ENCODE measurements around the gene VAV2.

The VAV2 gene

DNA sequence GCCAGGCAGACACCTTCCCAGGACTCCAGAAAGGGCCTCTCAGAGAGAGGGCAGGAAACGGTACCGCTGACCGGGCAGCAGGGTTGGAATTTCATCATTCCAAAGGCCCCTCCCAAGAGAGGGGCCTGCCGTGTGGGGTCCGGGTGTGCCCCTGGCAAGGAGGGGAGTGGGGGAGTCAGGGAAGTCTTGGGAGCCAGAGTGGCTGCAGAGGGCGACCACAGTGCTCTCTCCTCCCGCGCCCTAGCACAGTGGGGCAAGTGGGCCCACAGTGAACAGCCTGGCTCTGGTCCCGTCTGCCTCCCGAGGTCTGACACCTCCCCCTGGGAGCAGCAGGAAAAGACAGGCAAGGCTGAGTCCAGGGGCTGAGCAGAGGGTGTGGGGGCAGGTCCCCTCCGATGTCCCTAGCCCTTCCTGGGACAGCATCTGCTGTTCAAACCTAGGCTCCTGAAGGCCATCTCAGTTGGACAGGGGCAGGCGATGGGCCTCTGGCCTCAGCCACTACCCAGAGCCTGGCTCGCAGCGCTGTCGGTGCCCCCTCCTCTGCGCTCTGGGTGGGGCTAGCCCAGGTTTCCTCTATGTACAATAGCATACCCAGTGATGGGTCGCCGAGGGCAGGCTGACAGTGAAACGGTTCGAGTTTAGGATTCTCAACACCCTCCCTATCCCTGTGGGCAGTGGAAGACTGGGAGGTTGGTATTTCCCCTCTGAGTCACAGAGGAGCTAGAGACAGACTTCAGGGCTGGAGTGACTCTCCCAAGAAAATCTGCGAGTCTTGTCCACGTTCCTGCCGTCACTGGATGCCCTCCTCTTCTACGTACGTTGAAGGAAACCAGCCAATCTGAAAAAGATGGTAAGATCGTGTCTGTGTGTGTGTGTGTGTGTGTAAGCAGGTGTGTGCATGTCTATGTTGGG, 228.6 kb downstream of the VAV2 start:
- no peak overlapping the region for H2AFZ ChIP-seq
- no peak overlapping the region for H3K4me3 ChIP-seq (ENCODE audit: low read depth, low read length)
- no peaks in the 10 kb centered on the region for H3K36me3 ChIP-seq (ENCODE audit: control insufficient read depth, insufficient read depth, low read length)
- H3K27ac ChIP-seq: no peak overlapping the region
- no peak for TF ChIP-seq CTCF (IDR thresholded peaks at IDR 0.05)
- H3K79me2 ChIP-seq: no peaks in the 10 kb centered on the region
- no peaks in the 10 kb centered on the region for H3K4me1 ChIP-seq
- H3K9me3 ChIP-seq (ENCODE audit: control insufficient read depth, low read length): no peaks in the 10 kb centered on the region
- H3K27me3 ChIP-seq (ENCODE audit: control insufficient read depth, insufficient read depth, low read length): no peaks in the 10 kb centered on the region
- H3K4me2 ChIP-seq (ENCODE audit: low read length): no peak overlapping the region
- no peak overlapping the region for H3K9ac ChIP-seq

DNA sequence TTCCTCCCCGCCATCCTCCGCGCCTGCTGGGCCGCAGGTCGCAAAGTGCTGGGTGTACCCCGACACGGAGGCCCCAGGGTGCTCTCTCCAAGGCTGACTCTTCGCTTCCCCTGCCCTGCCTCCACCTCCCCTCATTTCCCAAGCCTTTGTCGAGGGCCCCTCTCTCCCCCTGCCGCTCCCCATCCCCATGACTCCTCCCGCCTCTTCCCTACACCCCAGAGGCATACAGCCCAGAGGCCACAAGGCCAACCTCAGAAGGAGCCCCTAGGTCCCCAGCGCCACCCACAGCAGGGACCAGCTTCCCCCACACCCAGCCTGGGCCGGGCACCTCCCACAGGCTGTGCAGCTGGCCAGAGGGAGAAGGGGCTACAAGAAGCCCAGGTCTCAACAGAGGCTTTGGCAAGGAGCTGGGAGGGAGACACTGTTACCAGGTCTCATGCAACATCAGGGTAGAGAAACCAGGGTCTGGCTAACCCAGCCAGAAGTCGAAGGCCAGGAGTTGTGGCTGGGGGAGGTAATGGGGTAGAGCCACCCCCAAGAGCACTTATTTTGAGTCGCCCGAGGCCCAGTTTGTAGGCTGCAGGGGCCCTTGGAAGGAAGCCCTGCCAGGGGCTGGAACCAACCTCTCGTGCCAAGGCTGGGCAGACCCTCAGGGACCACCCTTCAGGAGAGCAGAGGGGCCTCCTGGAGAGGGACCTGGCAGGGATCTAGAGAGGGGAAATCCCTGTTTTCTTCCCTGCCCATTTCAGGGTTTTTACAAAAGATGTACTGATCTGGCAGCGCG, 229.4 kb downstream of the VAV2 start:
- Histone ChIP-seq H3K4me3 (ENCODE audit: low read depth, low read length) (no peak overlapping the region), H3K9me3 (ENCODE audit: control insufficient read depth, low read length) (no peaks in the 10 kb centered on the region), H3K9ac (no peak overlapping the region), H3K4me2 (ENCODE audit: low read length) (no peak overlapping the region), H3K4me1 (no peaks in the 10 kb centered on the region), H2AFZ (no peak overlapping the region), H3K27ac (no peak overlapping the region), H3K27me3 (ENCODE audit: control insufficient read depth, insufficient read depth, low read length) (no peaks in the 10 kb centered on the region), H3K79me2 (no peaks in the 10 kb centered on the region), H3K36me3 (ENCODE audit: control insufficient read depth, insufficient read depth, low read length) (no peaks in the 10 kb centered on the region)
- no peak for TF ChIP-seq CTCF (IDR thresholded peaks at IDR 0.05)

DNA sequence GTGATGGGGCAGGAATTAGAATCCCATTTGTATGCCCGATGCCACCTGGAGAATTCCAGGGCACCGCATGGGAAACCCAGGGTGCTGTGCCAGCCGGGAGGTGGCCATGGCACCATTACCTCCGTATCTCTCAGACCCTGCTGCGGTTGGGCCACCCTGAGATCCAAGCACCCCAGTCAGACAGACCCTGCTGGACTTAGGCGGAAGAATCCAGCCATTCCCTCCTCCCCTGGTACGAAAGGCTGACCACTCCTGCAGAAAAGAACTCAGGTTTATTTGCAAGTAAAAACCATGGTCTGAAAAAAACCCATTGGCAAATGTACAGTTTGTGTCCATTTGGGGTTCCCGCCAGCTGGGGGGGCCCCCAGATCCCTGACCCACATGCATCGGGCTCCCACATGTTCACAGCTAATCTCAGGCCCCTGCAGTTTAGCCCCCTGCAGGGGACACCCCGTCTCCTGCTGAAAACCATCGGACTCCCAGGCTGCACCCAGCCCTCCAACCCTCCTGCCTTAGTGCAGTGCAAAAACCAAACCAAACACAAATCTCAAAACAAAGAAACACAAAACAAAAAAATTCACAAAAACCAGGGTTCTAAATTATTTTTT, 230.4 kb downstream of the VAV2 start:
- H3K9me3 ChIP-seq (ENCODE audit: control insufficient read depth, low read length): no peaks in the 10 kb centered on the region
- no peak overlapping the region for H3K9ac ChIP-seq
- no peak overlapping the region for H3K4me3 ChIP-seq (ENCODE audit: low read depth, low read length)
- H3K79me2 ChIP-seq: no peaks in the 10 kb centered on the region
- H3K27me3 ChIP-seq (ENCODE audit: control insufficient read depth, insufficient read depth, low read length): no peaks in the 10 kb centered on the region
- H2AFZ ChIP-seq: no peak overlapping the region
- TF ChIP-seq CTCF (IDR thresholded peaks at IDR 0.05): no peak
- no peak overlapping the region for H3K27ac ChIP-seq
- H3K4me2 ChIP-seq (ENCODE audit: low read length): no peak overlapping the region
- H3K4me1 ChIP-seq: no peaks in the 10 kb centered on the region
- H3K36me3 ChIP-seq (ENCODE audit: control insufficient read depth, insufficient read depth, low read length): no peaks in the 10 kb centered on the region

- Histone ChIP-seq H3K4me1 (no peaks in the 10 kb centered on the region), H3K9me3 (ENCODE audit: control insufficient read depth, low read length) (no peaks in the 10 kb centered on the region), H3K4me3 (ENCODE audit: low read depth, low read length) (no peak overlapping the region), H3K36me3 (ENCODE audit: control insufficient read depth, insufficient read depth, low read length) (no peaks in the 10 kb centered on the region), H3K9ac (no peak overlapping the region), H3K79me2 (no peaks in the 10 kb centered on the region), H3K27me3 (ENCODE audit: control insufficient read depth, insufficient read depth, low read length) (no peaks in the 10 kb centered on the region), H3K4me2 (ENCODE audit: low read length) (no peak overlapping the region), H3K27ac (no peak overlapping the region), H2AFZ (no peak overlapping the region)
- TF ChIP-seq CTCF (IDR thresholded peaks at IDR 0.05): no peak
Measured at GRCh38 chr9:133760713-133761290, 231.3 kb downstream of the VAV2 start.
